GM21526 (cell line): ENCODE results near the gene CLTCL1.
"Not testable (repeated sequence)": the region's sequence is repeated elsewhere in the genome, so short reads cannot be mapped to it uniquely, and the experiment has no call there.

Experiments
- ATAC-seq: cut with Tn5 transposase; IDR thresholded peaks from one replicate; pipeline ENCODE4 v1.9.1; 2021; ENCODE audit warnings: moderate library complexity; ENCODE audit not compliant: unreplicated experiment, low FRiP score

Gene CLTCL1

DNA sequence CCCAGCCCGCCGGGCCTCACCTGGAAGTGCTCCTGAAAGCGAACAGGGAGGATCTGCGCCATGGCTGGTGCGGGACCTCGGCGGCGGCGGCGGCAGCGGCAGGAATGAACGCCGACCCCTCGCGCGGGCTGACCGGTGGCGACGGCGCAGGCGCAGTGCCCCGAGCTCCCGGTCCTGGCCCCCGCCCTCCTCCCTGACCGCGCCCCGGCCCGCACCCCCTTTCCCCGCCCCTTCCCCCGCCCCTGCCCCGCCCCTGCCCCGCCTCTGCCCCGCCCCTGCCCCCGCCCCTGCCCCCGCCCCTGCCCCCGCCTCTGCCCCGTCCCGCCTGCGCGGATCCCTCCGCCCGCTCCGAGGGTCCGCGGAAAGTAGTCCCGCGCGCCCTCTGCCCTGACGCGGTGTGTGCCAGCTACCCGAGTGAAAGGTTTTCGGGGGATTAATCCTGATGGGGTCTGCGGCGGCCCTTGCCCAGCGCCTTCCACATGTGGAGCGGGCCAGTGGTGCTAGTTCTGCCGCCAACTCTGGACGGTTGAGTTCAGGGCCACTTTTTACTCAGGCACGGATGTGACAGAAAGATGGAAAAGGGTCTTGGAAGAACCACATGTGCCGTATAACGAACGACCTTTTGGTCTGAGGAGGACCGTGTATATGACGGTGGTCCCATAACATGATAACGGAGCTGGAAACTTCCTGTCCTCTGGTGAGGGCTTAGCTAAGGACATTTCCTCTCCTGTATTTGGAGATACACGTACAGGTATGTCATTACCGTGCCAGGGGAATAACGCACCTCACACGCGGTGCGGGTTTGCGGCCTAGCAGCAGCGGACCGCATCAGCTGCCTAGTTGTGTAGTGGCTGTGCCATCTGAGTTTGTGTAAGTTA lies at the start of gene CLTCL1:
CLTCL1 (minus strand) TSS at position 140 of the 878 bp plus-strand sequence; CDS start at position 62, 78 bp downstream.
- ATAC-seq: no peak

GRCh38 chr22:19337137-19337536 lies 45.6 kb upstream of the CLTCL1 start:
- no peak for ATAC-seq

DNA sequence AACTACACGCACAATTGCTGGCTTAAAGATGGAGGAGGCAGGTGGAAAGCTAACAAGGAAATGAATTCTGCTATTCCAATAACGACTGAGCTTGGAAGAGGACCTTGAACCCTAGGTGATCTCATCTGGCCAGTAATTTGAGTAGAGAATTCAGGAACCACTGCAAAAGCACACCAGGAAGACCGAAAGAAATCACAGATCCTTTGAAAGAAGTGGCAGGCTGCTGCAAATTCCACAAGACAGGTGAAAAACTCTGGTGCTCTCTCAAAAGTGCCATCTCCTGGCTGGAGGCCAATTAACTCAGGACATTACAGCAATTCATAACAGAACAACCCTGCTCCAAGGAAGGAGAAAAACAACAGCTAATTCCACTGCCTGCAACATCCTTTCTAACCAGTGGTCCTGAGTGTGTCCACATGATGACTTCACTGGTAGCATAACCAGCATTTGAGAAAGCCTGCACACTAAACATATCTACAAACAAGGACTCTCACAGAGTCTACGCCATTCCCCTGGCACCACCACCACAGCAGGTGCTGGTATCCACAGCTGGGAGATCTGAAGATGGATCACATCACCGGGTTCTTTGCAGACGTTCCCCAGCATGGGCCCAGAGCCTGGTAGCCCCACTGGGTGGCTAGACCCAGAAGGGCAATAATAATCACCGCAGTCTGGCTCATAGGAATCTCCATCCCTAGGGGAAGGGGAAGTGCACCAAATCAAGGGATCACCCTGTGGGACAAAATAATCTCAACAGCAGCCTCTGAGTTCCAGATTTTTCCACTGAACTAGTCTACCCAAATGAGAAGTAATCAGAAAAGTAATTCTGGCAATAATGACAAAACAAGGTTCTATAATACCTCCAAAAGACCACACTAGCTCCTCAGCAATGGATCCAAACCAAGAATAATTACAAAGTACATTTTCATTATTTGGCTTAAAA lies 44.9 kb upstream of the CLTCL1 start:
- ATAC-seq: no peak

DNA sequence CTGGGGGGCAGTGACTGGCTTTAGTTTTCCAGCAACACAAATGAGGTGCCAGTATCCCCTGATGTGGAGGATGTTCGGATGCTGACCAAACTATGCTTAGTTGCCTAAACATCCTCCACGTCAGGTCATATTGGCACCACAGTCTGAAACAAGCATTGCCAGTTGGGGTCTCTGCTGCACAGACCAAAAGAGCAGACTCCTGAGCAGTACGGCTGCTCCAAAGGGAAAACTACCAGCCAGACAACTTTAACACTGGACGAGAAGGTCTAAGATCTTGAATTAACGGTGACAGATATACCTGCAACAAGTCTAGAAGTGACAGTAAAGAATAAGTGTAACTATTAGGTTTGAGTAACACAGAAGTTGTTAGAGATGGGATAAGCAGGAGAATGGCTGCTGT lies 40.5 kb upstream of the CLTCL1 start:
- no peak for ATAC-seq

DNA sequence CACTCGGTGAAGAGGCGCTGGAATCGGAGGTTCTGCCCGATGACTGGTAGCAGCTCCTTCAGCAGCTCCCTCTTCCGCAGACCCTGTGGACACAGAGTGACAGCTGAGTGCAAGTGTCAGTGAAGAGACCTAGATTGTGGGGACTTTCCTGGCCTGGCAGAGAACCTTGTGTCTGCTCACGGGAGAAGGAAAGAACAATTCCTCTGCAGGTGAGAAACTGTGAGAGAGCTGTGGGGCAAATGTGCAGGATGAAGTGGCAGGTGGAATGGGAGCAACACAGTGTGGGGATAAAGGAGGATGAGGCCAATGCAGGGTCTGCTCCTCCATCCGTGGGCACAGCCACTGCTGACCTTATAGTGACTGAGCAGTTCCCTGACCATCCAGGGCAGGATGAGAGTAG lies 40.0 kb upstream of the CLTCL1 start:
- no peak for ATAC-seq

GRCh38 chr22:19330865-19331418 lies 39.4 kb upstream of the CLTCL1 start:
- no peak for ATAC-seq

DNA sequence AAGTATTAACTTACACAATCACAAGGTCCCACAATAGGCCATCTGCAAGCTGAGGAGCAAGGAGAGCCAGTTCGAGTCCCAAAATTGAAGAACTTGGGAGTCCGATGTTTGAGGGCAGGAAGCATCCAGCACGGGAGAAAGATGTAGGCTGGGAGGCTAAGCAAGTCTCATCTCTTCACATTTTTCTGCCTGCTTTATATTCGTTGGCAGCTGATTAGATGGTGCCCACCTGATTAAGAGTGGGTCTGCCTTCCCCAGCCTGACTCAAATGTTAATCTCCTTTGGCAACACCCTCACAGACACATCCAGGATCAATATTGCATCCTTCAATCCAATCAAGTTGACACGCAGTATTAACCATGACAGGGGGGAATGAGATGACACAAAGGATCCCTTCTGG lies 38.7 kb upstream of the CLTCL1 start:
- ATAC-seq: not testable (repeated sequence)

DNA sequence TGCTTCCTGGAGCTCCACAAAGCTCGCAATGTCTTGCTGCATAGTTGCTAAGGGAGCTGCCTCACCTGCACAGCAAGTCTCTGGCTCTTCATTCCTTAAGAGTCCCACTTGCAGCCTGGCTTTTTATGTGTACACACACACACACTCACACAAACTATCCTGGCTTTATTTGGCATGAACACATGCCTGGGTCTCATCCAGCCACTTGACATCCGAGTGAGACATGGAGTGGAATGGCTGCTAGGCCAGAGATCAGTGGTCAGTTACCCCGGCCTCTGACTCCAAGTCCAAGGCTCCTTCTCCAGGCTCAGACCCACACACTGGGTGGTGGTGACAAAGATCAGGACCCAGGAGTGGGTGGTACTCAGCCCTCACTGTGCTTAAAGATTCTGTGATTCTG lies 37.9 kb upstream of the CLTCL1 start:
- ATAC-seq: no peak

- ATAC-seq: no peak
These were observed 33.9 kb upstream of the CLTCL1 start for GRCh38 chr22:19325296-19325948.

DNA sequence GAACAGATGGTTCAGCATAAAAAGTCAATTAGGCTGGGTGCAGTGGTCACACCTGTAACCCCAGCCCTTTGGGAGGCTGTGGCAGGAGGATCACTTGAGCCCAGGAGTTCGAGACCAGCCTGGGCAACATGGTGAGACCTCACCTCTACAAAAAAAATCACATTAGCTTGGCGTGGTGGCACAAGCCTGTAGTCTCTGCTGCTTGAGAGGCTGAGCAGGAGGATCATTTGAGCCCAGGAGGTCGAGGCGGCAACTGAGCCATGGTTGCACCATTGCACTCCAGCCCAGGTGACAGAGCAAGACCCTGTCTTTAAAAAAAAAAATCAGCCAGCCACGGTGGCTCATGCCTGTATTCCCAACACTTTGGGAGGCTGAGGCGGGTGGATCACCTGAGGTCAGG lies 31.9 kb upstream of the CLTCL1 start:
- not testable (repeated sequence) for ATAC-seq

GRCh38 chr22:19321757-19322156 lies 30.2 kb upstream of the CLTCL1 start:
- no peak for ATAC-seq

DNA sequence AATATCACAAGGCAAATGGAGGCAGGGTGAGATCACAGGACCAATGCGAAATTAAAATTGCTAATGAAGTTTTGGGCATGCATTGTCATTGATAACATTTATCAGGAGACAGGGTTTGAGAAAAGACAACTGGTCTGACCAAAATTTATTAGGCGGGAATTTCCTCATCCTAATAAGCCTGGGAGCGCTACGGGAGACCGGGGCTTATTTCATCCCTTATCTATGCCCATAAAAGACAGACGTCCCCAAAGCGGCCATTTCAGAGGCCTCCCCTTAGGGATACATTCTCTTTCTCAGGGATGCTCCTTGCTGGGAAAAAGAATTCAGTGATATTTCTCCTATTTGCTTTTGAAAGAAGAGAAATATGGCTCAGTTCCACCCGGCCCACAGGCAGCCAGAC lies 28.6 kb upstream of the CLTCL1 start:
- not testable (repeated sequence) for ATAC-seq

- ATAC-seq: no peak
These were observed 27.8 kb upstream of the CLTCL1 start for GRCh38 chr22:19319281-19319680.

GRCh38 chr22:19317865-19318264 lies 26.3 kb upstream of the CLTCL1 start:
- no peak for ATAC-seq

GRCh38 chr22:19307872-19308271 lies 16.4 kb upstream of the CLTCL1 start:
- ATAC-seq: no peak

- not testable (repeated sequence) for ATAC-seq
These were observed 15.0 kb upstream of the CLTCL1 start for GRCh38 chr22:19306535-19306934.

- ATAC-seq: no peak
These were observed 13.0 kb upstream of the CLTCL1 start for GRCh38 chr22:19304547-19304946.

- ATAC-seq: no peak
These were observed 12.3 kb upstream of the CLTCL1 start for GRCh38 chr22:19303785-19304184.

GRCh38 chr22:19295733-19296132 lies 4.2 kb upstream of the CLTCL1 start:
- ATAC-seq: no peak

- ATAC-seq: no peak
These were observed 1.1 kb upstream of the CLTCL1 start for GRCh38 chr22:19292458-19293230.
